Measurements from ENCODE around the gene P4HA2. TPM values are rescaled to one million over a fixed set of nuclear protein-coding genes. Genes with fewer than 3 reads are reported as not detected.

P4HA2 gene
- total RNA-seq, 1 experiment from 2014 or later, result 5.4 TPM

- no peak for DNase-seq
- no peaks in the 10 kb centered on the region; the same call in 1 of the 2 replicates for H3K36me3 ChIP-seq (replicated peaks; ENCODE audit: control insufficient read depth, insufficient read depth, low read length)
Observed at GRCh38 chr5:132211787-132212186, 15.9 kb downstream of the P4HA2 start.

GRCh38 chr5:132210944-132211343 is 16.7 kb downstream of the P4HA2 start:
- H3K4me3 ChIP-seq (ENCODE audit: insufficient read depth, low read depth, low read length), result no peak overlapping the region
- no peaks in the 10 kb centered on the region for H3K27me3 ChIP-seq (ENCODE audit: control insufficient read depth, insufficient read depth, low read length)
- no peak for DNase-seq
- no peaks in the 10 kb centered on the region; the same call in 1 of the 2 replicates for H3K36me3 ChIP-seq (replicated peaks; ENCODE audit: control insufficient read depth, insufficient read depth, low read length)

More at GRCh38 chr5:132211787-132212186, 15.9 kb downstream of the P4HA2 start:
- no peaks in the 10 kb centered on the region for H3K27me3 ChIP-seq (ENCODE audit: control insufficient read depth, insufficient read depth, low read length)
- H3K4me3 ChIP-seq (ENCODE audit: insufficient read depth, low read depth, low read length), result no peak overlapping the region

GRCh38 chr5:132209901-132210545 is 17.6 kb downstream of the P4HA2 start:
- Histone ChIP-seq H3K36me3 (replicated peaks; ENCODE audit: control insufficient read depth, insufficient read depth, low read length) (no peaks in the 10 kb centered on the region; the same call in 1 of the 2 replicates), H3K27me3 (ENCODE audit: control insufficient read depth, insufficient read depth, low read length) (no peaks in the 10 kb centered on the region), H3K4me3 (ENCODE audit: insufficient read depth, low read depth, low read length) (no peak overlapping the region)
- no peak for DNase-seq

DNA sequence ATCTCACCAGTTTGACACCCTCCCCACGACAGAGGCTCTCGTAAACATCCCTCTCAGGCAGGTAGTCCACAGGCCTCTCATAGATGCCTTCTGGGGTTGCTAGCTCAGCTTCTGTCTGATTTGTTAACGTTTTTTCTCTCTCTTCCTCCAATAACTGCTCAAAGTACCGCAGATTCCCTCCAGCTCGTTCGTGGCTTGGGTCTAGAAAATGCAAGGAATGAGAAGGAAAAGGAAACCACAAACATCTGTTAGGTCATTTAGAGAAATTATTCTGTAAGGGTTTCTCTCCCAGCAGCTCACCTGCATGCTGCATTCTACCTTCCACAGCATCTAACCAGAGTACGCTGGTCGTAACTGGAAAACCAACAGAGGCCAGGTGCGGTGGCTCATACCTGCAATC is 18.5 kb downstream of the P4HA2 start:
- Histone ChIP-seq H3K27me3 (ENCODE audit: control insufficient read depth, insufficient read depth, low read length) (no peaks in the 10 kb centered on the region), H3K36me3 (replicated peaks; ENCODE audit: control insufficient read depth, insufficient read depth, low read length) (no peaks in the 10 kb centered on the region; the same call in 1 of the 2 replicates), H3K4me3 (ENCODE audit: insufficient read depth, low read depth, low read length) (no peak overlapping the region)
- DNase-seq, result no peak

DNA sequence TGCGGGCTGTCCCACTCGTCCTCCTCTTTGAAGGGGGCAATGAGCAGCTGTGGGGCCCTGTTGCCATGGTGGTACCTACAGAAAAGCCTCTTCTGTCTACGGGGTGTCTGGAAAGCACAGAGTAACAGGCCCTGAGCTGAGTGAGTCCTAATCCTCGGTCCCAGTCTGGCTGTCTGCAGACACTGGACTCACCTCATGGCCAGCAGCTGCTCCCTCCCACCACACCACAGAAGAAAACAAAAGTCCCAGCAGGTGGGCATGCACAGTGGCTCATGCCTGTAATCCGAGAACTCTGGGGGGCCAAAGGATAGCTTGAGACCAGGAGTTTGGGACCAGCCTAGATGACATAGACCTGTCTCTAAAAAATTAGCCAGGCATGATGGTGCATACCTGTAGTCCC is 19.9 kb downstream of the P4HA2 start:
- no peaks in the 10 kb centered on the region for H3K27me3 ChIP-seq (ENCODE audit: control insufficient read depth, insufficient read depth, low read length)
- no peaks in the 10 kb centered on the region; the same call in 1 of the 2 replicates for H3K36me3 ChIP-seq (replicated peaks; ENCODE audit: control insufficient read depth, insufficient read depth, low read length)
- H3K4me3 ChIP-seq (ENCODE audit: insufficient read depth, low read depth, low read length), result no peak overlapping the region
- no peak for DNase-seq

DNA sequence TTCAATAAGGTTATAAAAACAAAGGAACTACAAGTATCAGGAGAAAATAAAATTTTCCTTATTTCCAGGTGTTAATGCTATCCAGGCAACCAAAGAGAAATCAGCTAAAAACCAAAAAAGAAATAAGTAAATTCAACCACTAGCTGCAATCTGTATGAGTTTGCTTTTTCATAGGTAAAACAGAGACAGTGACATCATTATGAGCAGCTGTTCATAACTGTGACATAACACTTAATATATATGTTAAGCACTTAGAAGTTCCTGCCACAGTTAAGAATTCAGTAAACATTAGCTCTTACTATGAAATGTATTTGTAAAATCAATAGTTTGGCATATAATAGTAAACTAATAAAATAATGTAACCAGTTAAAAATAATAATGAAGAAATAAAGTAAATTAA is 20.9 kb downstream of the P4HA2 start:
- H3K36me3 ChIP-seq (replicated peaks; ENCODE audit: control insufficient read depth, insufficient read depth, low read length), result no peaks in the 10 kb centered on the region; the same call in 1 of the 2 replicates
- H3K4me3 ChIP-seq (ENCODE audit: insufficient read depth, low read depth, low read length), result no peak overlapping the region
- no peaks in the 10 kb centered on the region for H3K27me3 ChIP-seq (ENCODE audit: control insufficient read depth, insufficient read depth, low read length)
- no peak for DNase-seq

DNA sequence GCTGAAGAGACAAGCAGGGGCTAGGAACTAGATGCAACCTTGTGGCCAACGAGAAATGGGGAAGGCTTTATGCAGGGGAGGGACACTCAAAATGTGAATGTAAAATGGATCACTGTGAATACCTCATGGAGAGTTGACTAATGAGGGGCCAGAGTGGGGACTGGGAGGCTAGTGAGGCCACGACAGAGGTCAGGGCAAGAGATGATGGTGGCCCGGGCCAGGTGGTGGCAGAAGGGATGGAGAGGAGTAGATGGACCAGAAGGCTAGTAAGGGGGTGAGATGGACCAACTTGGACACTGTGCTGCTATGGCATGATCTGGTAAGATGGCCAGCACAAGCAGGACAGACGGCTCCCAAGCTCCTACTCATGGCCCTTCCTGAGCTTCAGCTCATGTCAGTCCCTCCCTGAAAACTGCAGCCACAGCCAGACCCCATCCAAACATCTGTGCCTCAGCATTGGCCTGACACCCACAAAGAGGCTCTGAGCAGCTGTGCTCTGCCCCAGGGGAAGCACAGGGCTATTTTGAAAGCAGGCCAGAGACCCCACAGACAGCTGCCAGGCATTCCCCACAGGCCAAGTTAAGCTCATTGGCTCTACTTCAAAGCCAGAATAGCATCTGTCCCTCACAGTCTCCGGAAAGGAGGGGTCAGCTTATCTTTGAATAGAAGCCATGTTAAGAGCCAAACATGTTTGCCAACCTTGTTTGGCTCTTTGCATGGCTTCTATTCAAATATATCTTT is 22.1 kb downstream of the P4HA2 start:
- Histone ChIP-seq H3K36me3 (replicated peaks; ENCODE audit: control insufficient read depth, insufficient read depth, low read length) (no peaks in the 10 kb centered on the region; the same call in 1 of the 2 replicates), H3K27me3 (ENCODE audit: control insufficient read depth, insufficient read depth, low read length) (no peaks in the 10 kb centered on the region), H3K4me3 (ENCODE audit: insufficient read depth, low read depth, low read length) (no peak overlapping the region)
- no peak for DNase-seq

- Histone ChIP-seq H3K36me3 (replicated peaks; ENCODE audit: control insufficient read depth, insufficient read depth, low read length) (no peaks in the 10 kb centered on the region; the same call in 1 of the 2 replicates), H3K4me3 (ENCODE audit: insufficient read depth, low read depth, low read length) (no peak overlapping the region), H3K27me3 (ENCODE audit: control insufficient read depth, insufficient read depth, low read length) (no peaks in the 10 kb centered on the region)
- DNase-seq, result no peak
Observed at GRCh38 chr5:132204371-132205135, 23.1 kb downstream of the P4HA2 start.

GRCh38 chr5:132203916-132204315 is 23.7 kb downstream of the P4HA2 start:
- DNase-seq, result no peak
- Histone ChIP-seq H3K4me3 (ENCODE audit: insufficient read depth, low read depth, low read length) (no peak overlapping the region), H3K36me3 (replicated peaks; ENCODE audit: control insufficient read depth, insufficient read depth, low read length) (no peaks in the 10 kb centered on the region; the same call in 1 of the 2 replicates)

GRCh38 chr5:132203464-132203818 is 24.2 kb downstream of the P4HA2 start:
- DNase-seq, result no peak
- Histone ChIP-seq H3K4me3 (ENCODE audit: insufficient read depth, low read depth, low read length) (no peak overlapping the region), H3K36me3 (replicated peaks; ENCODE audit: control insufficient read depth, insufficient read depth, low read length) (no peaks in the 10 kb centered on the region; the same call in 1 of the 2 replicates)

More at GRCh38 chr5:132203916-132204315, 23.7 kb downstream of the P4HA2 start:
- no peaks in the 10 kb centered on the region for H3K27me3 ChIP-seq (ENCODE audit: control insufficient read depth, insufficient read depth, low read length)

DNA sequence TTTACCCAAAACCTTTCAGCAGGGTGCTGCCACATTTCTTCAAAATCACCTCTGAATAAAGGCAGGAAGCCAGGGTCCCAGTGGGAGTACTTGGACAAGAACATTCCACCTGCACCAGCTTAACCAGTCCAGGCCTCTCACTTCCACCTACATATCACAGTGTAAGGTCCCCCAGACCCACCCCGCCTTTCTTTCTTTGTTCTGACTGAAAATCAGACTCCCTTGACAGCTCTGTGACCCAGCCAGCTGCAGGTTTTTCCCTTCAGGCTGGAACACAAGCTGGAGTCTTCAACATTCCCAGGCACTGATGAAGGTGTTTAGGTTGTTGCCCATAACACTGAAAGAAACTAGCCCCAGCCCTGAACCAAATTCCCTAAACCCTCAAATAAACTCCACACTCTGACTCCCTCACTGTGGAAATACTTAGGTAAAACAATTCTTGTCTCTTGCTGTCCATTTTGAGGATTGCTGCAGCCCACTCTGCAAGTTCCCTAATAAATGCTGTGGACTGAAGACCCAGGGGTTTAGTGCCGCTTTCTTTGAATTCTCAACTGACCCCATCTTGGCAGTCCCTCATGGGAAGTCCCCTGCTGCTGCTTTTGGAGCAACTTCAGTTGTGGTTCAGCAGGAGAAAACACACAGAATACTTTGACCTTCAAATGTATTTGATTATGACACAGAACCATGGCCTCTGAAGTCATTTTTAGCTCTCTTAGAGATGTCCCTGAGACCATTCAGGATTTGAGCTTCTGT is 24.8 kb downstream of the P4HA2 start:
- DNase-seq, result no peak
- Histone ChIP-seq H3K36me3 (replicated peaks; ENCODE audit: control insufficient read depth, insufficient read depth, low read length) (no peaks in the 10 kb centered on the region), H3K4me3 (ENCODE audit: insufficient read depth, low read depth, low read length) (no peak overlapping the region), H3K27me3 (ENCODE audit: control insufficient read depth, insufficient read depth, low read length) (no peaks in the 10 kb centered on the region)

More at GRCh38 chr5:132203464-132203818, 24.2 kb downstream of the P4HA2 start:
- no peaks in the 10 kb centered on the region for H3K27me3 ChIP-seq (ENCODE audit: control insufficient read depth, insufficient read depth, low read length)

- no peak overlapping the region for H3K4me3 ChIP-seq (ENCODE audit: insufficient read depth, low read depth, low read length)
- no peaks in the 10 kb centered on the region for H3K27me3 ChIP-seq (ENCODE audit: control insufficient read depth, insufficient read depth, low read length)
- H3K36me3 ChIP-seq (replicated peaks; ENCODE audit: control insufficient read depth, insufficient read depth, low read length), result no peaks in the 10 kb centered on the region; the same call in 1 of the 2 replicates
- DNase-seq, result no peak
Observed at GRCh38 chr5:132199116-132199680, 28.5 kb downstream of the P4HA2 start.

DNA sequence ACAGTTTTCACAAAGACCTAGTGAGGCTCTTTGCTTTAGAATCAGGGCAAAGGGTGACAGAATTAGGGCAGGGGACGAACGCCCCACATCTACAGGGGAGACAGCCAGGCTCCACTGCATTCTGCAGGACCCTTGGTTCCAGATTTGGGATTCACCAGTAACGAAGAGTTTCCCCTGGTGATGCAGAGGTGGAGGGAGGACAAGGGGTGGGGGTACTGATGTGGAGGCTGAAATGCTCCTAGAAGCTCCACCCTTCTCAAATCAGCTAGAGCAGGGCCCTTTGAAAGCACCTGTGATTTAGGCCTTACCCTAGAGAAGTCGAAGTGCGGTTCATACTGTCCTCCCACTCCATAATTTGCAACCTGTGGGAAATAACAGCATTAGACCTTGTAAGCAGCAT is 29.1 kb downstream of the P4HA2 start:
- Histone ChIP-seq H3K27me3 (ENCODE audit: control insufficient read depth, insufficient read depth, low read length) (no peaks in the 10 kb centered on the region), H3K36me3 (replicated peaks; ENCODE audit: control insufficient read depth, insufficient read depth, low read length) (no peaks in the 10 kb centered on the region; the same call in 1 of the 2 replicates), H3K4me3 (ENCODE audit: insufficient read depth, low read depth, low read length) (no peak overlapping the region)
- DNase-seq, result no peak

DNA sequence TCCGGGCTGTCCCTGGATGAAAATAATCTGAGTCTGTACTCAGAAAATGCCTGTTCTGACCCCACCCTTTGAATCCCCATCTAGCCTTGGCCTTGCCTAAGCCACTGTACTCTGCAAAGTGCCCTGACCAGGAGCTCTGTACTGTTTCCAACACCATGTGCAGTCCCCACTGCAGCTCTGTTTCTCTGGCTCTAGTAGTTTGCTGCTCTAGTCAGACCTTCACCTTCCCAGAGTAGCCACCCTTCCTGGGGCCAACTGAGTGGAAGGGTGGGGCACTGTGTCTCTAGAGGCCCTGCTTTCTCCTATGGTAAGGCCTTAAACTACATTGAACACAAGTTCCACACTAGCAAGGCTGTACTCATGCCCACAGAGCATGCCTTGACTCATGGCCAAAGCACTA is 31.9 kb downstream of the P4HA2 start:
- Histone ChIP-seq H3K36me3 (replicated peaks; ENCODE audit: control insufficient read depth, insufficient read depth, low read length) (no peaks in the 10 kb centered on the region; the same call in 1 of the 2 replicates), H3K4me3 (ENCODE audit: insufficient read depth, low read depth, low read length) (no peak overlapping the region), H3K27me3 (ENCODE audit: control insufficient read depth, insufficient read depth, low read length) (no peaks in the 10 kb centered on the region)
- no peak for DNase-seq
